HEK293T (cell line): ENCODE data around the gene MATN1.

ENCODE experiments used
- ARNT ChIP-seq: fragments of 450-650 bp; IDR thresholded peaks from 2 replicates; pipeline ENCODE4 v1.6.1; 2017; ENCODE audit warnings: mild to moderate bottlenecking
- BHLHE40 ChIP-seq: fragments of 450-650 bp; IDR thresholded peaks from 2 replicates; pipeline ENCODE4 v1.6.1; 2016; ENCODE audit warnings: mild to moderate bottlenecking, moderate library complexity, borderline replicate concordance
- ELF4 ChIP-seq: fragments of 450-650 bp; IDR thresholded peaks from 2 replicates; pipeline ENCODE4 v1.6.1; 2017; ENCODE audit warnings: antibody characterized with exemption
- FOXA1 ChIP-seq: fragments of 450-650 bp; IDR thresholded peaks from 2 replicates; pipeline ENCODE4 v1.6.1; 2016; ENCODE audit warnings: mild to moderate bottlenecking
- FOXK2 ChIP-seq: fragments of 450-650 bp; IDR thresholded peaks from 2 replicates; pipeline ENCODE4 v1.6.1; 2016; ENCODE audit warnings: mild to moderate bottlenecking
- FOXM1 ChIP-seq: fragments of 450-650 bp; IDR thresholded peaks from 2 replicates; pipeline ENCODE4 v1.6.1; 2017; ENCODE audit warnings: mild to moderate bottlenecking, borderline replicate concordance
- HDGF ChIP-seq: fragments of 450-650 bp; IDR thresholded peaks from 2 replicates; pipeline ENCODE4 v1.6.1; 2017; ENCODE audit warnings: antibody characterized with exemption, borderline replicate concordance
- LEF1 ChIP-seq: fragments of 450-650 bp; IDR thresholded peaks from 2 replicates; pipeline ENCODE4 v1.6.1; 2017; ENCODE audit warnings: mild to moderate bottlenecking, borderline replicate concordance
- NFRKB ChIP-seq: fragments of 450-650 bp; IDR thresholded peaks from 2 replicates; pipeline ENCODE4 v1.6.1; 2016; ENCODE audit warnings: mild to moderate bottlenecking, moderate library complexity
- SP1 ChIP-seq: fragments of 450-650 bp; IDR thresholded peaks from 2 replicates; pipeline ENCODE4 v1.6.1; 2017
- TARDBP ChIP-seq: fragments of 450-650 bp; IDR thresholded peaks from 2 replicates; pipeline ENCODE4 v1.6.1; 2016
- ZNF384 ChIP-seq: fragments of 450-650 bp; IDR thresholded peaks from 2 replicates; pipeline ENCODE4 v1.6.1; 2016

GRCh38 chr1:30726773-30727684, 3.6 kb upstream of the MATN1 start:
- TF ChIP-seq FOXK2 = no peak
- no peak for TF ChIP-seq BHLHE40
- no peak for TF ChIP-seq FOXA1
- TF ChIP-seq NFRKB = no peak
- TF ChIP-seq ELF4 = no peak
- TF ChIP-seq HDGF = no peak
- TF ChIP-seq LEF1 = no peak
- TF ChIP-seq TARDBP = no peak
- no peak for TF ChIP-seq ZNF384
- TF ChIP-seq ARNT = no peak
- TF ChIP-seq FOXM1 = no peak
- TF ChIP-seq SP1 = no peak
